CD4-positive, alpha-beta T cell treated with Interleukin-4 for 1 hour (primary cell): ENCODE results near the gene CASKIN2.
A peak's percentile ranks its signal among the peaks of the same experiment; 100 is the strongest.
"Not testable (repeated sequence)": the region's sequence is repeated elsewhere in the genome, so short reads cannot be mapped to it uniquely, and the experiment has no call there.

Experiments used
- DNase-seq, 2 donors: peaks; one replicate each; pipeline ENCODE4 v3.0.0-alpha.2; 2020 to 2022

The CASKIN2 gene

GRCh38 chr17:75488693-75489510 lies 26.4 kb downstream of the CASKIN2 start:
- DNase-seq: no peak

GRCh38 chr17:75487351-75488070 lies 27.8 kb downstream of the CASKIN2 start:
- peak; percentile 46 to 53 for DNase-seq

GRCh38 chr17:75486951-75487350 lies 28.4 kb downstream of the CASKIN2 start:
- DNase-seq: no peak

GRCh38 chr17:75486151-75486550 lies 29.2 kb downstream of the CASKIN2 start:
- DNase-seq: no peak

GRCh38 chr17:75485688-75486087 lies 29.6 kb downstream of the CASKIN2 start:
- DNase-seq: no peak

DNA sequence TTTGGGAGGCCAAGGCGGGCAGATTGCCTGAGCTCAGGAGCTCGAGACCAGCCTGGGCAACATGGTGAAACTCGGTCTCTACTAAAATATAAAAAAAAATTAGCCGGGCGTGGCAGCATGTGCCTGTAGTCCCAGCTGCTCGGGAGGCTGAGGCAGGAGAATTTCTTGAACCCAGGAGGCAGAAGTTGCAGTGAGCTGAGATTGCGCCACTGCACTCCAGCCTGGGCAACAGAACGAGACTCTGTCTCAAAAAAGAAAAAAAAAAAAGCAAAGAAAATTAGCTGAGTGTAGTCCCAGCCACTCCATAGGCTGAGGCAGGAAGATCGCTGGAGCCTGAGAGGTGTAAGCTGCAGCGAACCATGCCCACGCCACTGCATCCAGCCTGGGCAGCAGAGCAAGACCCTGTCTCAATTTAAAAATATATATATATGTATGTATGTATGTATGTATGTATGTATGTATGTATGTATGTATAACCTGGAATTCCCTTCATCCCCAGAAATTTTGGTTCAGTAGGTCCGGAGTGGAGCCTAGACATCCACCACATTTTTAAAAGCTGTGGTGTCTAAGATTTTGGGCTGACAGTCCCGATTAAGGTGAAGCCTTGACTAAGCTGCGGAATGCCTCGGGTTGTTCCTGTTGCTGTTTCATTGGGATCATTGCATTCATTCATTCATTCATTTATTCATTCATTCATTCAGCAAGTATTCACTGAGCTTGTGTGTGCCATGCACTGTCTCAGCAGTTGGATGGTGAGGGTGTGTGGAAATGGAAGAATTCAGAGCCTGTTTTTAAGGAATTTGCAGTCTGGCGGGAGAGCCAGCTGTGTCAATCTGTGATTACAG lies 33.0 kb downstream of the CASKIN2 start:
- DNase-seq: no peak

GRCh38 chr17:75481194-75482068 lies 33.9 kb downstream of the CASKIN2 start:
- DNase-seq: no peak

DNA sequence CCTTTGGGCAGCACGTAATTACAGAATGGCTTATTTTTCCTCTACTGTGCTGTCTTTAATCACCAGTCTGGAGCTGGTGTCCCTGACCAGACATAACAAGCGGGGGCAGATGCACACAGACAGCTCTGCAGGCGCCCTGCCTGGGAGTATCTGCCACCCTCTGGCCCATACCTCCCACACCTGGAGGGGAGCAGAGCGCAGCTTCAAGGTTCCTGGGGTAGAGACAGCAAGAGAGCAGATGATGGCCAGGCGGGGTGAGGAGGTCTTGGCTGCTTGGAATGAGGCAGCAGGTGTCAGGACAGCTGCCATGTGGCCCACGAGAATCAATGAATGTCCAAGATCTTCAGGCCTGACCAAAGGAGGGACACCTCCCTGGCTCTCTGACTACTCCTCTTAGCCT lies 35.1 kb downstream of the CASKIN2 start:
- no peak for DNase-seq

DNA sequence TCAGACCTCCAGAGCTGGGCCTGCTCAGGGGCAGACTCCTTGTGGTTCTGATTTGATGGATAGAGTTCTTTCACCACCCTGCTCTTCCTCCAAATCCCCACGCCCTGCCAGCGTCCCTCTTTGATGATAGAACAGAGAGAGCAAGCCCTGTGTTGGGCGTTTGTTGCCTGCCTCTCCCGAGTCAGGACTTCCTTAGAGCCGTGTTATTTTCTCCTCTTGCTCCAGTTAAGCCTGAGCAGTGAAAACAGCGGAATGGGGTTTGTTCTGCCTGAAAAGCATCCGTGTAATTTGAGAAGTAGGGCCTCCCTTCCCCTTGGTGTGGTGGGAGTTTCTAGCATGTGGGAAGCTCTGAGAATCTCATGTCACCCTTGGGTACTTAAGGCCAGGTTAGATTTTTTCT lies 36.8 kb downstream of the CASKIN2 start:
- DNase-seq: no peak

- not testable (repeated sequence) for DNase-seq
Observed at GRCh38 chr17:75477490-75477862, 37.9 kb downstream of the CASKIN2 start.

- DNase-seq: no peak
Observed at GRCh38 chr17:75476752-75477489, 38.4 kb downstream of the CASKIN2 start.

- DNase-seq: no peak
Observed at GRCh38 chr17:75476271-75476671, 39.1 kb downstream of the CASKIN2 start.

DNA sequence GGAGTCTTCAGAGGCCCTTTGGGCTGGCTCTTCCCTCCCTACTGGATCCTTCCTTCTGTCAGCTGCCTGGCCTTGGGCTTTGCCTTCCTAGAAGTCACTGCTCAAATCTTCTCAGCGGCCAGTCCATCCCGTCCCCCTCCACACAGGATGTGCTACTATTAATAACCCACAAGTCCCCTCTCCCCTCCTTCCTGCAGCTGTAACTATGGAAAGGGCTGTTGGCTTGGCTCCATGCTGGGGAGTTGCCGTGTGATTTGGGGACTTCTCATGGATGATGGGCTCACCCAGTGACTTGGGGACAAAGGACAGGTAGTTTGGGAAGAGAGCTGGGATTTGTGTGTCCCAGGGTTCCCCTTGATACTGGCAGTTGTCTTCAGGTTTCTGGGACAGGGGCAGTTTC lies 39.5 kb downstream of the CASKIN2 start:
- DNase-seq: no peak

DNA sequence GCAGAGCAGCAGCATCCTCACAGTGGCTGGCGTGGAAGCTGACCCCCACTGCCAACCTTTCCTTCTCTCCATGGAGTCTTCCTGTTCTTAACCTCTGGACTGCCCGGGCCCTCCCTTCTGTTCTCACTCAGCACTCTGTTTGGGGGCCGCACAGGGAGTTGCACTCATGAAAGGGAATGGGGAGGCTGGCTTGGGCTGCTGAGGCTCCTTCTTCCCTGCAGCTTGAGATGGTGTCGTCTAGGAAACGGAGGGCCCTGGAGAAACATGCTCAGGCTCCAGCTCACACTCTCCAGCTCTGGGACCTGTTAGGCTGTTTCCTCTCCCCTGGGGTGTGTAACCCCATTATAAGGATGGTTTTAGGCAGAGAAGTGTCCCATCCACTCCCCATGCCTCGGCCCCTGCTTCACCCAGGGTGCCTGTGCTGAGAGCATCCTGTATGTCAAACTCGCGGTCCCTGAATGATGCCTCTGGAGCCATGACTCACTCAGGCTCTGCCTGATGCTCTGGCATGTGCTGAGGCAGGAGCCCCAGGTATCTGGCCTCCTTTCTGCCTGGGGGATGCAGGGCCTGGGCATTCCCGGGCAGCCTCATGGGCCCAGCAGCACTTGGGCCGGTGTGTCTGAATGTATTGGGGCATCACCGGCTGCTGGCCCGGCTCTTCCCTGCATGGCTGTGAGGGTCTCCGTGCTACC lies 40.0 kb downstream of the CASKIN2 start:
- no peak for DNase-seq

GRCh38 chr17:75474736-75475135 lies 40.6 kb downstream of the CASKIN2 start:
- no peak for DNase-seq

DNA sequence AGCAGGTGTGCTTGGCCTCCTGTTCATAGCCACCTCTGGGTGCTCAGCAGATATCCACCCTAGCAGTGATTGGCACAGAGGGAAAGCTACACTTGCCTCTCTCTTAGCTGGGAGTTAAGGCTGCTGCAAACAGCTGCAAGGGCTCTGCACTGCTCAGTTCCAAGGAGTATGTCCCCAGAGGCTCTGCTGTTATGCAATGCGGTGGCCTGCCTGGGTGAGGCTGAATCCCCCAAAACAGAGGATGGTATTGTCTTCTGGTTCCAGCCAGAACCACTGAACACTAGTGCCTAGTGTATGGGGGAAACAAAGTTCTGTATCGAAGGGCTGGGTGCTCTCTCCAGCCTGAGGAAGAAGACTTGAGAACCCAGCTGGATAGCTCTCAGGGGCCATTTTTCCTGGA lies 42.1 kb downstream of the CASKIN2 start:
- DNase-seq: no peak

- DNase-seq: no peak
Observed at GRCh38 chr17:75472119-75472518, 43.2 kb downstream of the CASKIN2 start.

DNA sequence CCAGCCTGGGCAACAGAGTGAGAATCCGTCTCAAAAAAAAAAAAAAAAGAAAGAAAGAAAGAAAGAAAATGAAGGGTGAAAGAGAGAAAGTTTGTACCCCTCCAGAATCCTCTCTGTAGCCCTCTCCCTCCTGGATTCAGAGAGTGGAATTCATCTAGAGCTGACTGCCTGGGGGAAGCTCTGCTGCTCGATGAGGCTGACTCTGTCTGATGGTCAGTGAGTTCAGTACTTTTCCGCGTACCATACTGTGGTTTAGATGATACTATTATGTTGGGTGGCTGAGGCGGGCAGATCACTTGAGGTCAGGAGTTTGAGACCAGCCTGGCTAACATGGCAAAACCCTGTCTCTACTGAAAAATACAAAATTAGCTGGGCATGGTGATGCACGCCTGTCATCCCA lies 44.1 kb downstream of the CASKIN2 start:
- DNase-seq: no peak

- DNase-seq: no peak
Observed at GRCh38 chr17:75468779-75469373, 46.5 kb downstream of the CASKIN2 start.

DNA sequence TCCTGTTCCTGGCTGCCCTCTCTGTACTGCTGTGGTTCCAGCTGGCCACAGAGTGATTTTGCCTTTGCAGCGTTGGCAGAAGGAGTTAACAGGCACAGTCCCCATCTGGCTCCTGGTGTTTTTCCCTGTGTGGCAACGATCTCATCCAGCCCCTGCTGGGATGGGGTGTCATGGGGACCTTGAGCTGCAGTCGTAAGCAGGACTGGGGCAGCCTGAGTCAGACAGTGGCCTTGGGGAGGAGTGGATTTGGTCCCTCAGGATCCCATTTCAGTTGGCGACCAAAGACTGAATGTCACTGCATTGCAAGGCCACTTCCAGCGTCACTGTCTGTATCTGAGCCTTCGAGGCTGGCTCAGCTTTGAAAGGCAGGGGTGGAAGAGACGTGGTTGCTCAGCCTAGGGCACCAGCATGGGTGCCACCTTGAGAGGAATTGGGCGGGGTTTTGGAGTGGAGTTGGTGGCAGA lies 47.0 kb downstream of the CASKIN2 start:
- no peak for DNase-seq

DNA sequence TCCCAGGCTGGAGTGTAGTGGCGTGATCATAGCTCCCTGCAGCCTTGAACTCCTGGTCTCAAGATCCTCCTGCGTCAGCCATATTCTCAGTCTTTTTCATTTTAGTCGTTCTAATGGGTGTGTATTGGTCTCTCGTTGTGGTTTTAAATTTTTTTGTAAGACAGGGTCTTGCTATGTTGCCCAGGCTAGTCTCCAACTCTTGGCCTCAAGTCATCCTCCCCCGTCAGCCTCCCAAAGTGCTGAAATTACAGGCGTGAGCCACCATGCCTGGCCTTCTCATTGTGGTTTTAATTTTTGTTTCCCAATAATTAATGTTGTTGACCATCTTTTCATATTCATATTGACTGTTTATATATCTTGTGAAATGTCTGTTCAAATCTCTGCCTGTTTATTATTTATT lies 50.3 kb downstream of the CASKIN2 start:
- DNase-seq: no peak
